DLD1 (cell line): ENCODE data around the gene SDCCAG8.

Experiments used
- in situ Hi-C: cut with HindIII; loops from 2 replicates; pipeline ENCODE4 v1.10.0; 2017; ENCODE audit warnings: low sequenced_read_pairs

SDCCAG8 gene

DNA sequence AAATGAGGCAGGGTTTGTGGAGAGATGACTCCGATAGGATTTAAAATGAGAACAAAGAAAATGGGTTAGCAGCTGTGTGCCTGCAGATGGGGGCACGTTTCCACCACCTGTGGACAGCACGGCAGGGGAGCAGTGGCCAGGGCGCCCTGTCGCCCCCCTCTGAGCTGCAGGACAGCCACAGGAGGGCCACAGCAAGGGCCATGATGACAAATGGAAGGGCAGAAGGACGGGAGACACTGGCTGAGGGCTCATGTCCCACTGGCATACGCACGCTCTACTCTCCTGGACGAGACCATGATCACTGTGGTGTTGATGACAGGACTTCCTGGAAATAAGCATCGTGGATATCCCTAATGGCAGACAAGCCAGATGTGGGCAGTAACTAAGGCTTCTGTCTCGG, 241.0 kb downstream of the SDCCAG8 start:
- in situ Hi-C loops, result no loop called here

DNA sequence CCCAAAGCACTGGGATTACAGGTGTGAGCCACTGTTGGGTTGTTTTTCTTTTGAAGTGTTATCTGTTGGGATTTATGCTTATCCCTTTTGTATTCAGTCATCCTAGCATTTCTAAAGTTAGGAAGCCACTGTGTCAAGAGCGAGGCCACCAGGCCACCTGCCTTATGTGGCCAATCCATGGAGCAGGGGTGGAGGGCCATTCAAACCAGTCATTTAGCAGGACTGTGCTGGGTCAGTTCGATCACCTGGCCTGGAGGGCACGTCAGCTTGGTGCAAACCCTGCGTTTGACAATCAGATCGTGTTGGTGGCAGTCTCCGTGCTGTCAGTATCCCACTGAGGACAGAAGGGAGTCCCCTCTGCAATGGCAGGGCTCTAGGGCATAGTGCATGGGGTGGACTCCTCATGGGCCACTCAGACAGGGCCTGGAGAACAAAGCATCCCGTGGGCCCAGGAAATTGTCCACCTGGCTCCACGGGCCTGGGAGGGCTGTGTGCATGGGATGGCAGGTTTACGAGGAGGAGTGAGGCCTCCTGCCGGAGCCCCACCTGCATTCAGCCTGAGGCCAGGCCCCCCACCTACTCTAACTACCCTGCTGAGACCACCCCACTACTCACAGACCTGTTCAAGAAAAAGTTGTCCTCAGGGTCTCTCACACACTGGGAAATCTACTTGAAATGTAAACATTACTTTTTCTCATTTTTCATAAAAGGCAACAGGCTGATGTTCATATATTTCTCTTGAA, 242.3 kb downstream of the SDCCAG8 start:
- in situ Hi-C loops, result no loop called here

DNA sequence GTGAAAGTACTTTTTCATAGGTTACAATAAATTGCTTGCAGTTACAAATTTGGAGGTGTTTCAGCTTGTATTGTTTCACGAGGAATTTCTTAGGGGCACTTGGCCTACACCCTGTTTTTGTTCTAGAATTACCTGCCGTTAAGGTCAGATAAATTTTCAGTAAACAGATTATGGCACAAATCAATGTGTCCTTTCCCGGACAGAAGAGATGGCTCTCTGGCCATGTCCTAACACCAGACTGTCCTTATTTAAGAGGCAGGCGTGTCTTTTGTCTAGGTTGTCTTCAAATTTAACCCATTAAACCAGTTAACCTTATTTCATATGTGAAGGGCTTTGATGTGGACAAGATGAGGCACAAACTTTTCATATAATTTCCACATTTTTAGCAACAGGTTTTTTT, 243.4 kb downstream of the SDCCAG8 start:
- in situ Hi-C loops, result no loop called here

DNA sequence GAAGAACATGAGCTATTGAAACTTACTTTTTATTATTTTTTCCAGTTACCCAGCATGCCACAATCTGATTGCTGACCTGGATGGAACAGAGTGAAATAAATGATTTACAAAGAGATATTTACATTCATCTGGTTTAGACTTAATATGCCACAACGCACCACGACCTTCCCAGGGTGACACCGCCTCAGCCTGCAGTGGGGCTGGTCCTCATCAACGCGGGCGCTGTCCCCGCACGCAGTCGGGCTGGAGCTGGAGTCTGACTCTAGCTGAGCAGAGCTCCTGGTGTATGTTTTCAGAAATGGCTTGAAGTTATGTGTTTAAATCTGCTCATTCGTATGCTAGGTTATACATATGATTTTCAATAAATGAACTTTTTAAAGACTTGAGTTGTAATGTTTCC, 243.9 kb downstream of the SDCCAG8 start:
- in situ Hi-C loops, result no loop called here

DNA sequence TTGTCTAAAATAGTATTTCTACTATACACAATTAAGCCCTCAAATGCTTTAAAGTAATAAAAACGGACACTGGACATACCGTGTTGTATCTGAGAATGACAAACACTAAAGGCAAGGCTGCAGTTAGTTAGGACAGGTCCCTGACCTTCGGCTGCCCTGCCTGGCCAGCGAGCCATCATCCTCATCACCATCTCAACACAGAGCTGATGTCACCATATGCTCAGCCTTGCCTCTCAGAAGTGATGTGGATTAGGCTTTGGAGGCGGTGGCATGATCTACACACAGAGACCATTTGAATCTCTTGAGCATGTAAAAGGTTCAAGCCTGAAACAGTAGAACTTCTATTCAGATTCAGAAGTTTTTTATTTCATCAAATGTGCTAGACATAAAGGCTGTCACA, 244.7 kb downstream of the SDCCAG8 start:
- in situ Hi-C loops, result no loop called here

DNA sequence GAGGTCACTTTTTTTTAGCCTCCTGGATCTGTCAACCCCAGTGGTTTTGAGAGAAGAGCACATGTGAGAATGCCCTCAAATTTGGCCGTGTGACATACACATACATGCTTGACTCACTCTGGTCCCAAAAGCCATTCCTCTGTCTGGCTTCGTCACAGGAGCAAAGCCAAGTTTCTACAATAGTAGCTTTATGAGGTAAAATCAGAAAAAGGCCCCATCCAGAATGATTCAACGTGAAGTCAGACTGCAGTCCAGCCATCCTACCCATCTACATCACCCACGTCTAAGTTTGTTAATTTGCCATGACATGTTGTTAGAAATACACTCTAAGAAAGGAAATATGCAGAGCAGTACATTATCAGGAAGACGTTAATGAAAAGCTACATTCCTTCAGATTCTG, 245.2 kb downstream of the SDCCAG8 start:
- in situ Hi-C loops, result no loop called here

DNA sequence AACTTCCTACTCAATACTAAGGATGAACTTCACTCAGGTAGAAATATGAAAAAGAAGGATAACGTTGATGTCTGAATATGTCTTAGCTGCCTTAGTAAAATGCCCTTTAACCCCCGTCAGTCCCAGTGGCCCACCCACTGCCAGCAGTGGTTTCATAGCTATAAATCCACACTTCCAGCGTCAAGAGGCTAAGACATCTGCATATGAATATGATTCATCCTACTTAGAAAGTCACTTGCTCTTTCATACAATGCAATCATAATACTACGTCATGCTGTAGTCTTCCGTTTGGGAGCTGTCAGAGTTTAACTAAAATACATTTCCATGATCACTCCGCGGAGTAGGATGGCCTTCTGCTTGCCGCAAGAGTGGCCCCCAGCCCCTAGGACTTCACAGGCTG, 247.3 kb downstream of the SDCCAG8 start:
- in situ Hi-C loops, result no loop called here

DNA sequence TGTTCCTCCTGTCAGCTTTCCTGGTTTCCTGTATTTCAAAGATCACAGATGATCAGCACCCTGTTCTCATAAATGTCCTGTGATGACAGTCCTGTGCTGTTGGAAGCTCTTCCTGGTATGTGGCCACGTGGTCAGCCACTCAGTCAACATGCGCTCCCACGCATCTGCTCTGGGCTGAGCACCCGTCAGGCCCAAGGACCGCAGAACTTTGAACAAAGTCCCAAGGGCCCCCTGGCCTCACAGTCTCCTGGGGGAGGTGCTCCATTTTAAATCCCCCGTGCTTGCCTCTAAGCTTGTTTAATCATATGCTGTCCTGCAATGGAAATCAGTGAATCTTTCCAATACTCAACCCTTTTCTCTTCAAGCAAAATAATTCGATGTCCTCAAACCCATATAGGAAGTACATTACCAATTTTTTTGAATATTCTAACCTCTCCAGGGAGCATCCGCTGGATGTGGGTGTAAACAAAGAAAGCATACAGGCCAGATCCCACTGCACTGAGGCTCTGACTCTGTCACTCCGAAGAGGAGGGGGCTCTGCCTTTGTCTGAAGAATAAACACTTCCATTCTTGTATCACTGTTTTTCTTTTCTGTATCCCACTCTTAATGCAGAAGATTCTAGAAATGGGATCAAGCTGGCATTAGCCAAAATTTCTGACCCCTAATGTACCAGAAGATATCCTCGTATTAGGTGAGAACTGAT, 250.3 kb downstream of the SDCCAG8 start:
- in situ Hi-C loops, result no loop called here

DNA sequence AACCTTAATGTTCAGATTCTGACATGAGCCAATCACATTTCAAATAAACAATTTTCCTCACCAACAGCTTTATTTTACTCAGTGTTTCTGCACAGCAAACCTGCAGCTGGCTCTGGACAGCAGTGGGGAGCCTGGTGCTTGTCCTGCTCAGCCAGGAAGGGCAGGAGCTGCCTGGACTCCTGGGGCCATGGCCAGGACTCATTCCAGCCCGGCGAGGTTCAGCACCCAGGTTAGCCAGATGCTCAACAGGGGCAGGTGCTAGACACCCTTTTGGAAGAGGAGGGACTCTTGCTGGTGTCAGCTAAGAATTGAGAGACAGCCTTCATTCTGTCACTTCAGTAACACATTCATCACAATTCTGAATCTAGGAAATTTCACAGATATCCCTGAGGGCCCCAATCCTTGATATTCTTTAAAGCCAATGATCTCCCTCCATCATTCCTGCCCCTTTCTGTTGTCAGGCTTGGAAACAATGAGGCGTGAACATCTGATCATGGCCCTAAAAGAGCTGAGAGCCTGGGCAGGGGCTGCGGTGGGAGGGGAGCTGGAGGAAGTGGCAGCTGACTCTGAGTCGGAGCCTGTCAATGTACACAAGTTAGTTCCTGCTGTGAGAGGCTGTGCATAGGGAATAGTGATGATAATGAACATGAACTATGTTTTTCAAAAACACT, 251.3 kb downstream of the SDCCAG8 start:
- in situ Hi-C loops, result no loop called here

DNA sequence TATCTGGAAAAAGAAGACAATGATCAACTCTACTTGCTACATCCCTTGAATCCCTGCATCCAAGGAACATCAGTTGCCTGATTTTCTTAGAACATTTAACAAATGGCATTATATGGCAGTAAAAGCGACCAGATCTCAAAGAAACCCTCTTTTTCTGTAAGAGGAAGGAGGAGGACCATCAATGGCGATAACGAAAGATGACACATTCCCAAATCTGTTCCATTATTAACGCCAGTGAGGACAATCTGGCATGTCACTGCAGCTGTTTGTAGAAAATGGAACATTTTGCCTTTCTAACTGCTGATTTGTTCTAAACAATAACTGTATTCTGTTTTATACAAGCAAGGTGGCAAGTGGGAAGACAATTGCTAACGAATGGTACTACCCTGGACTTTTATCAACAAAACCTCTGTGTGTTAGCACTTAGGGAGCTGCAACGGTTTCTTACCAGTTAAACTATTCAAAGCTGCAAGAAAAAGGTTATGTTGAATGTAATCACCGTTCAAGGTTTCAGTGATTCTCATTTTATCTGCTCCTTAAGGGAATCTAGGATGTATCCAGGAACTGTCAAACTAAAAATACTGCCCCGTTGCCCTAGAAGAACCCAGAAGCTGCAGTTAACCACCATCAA, 251.9 kb downstream of the SDCCAG8 start:
- in situ Hi-C loops, result no loop called here

DNA sequence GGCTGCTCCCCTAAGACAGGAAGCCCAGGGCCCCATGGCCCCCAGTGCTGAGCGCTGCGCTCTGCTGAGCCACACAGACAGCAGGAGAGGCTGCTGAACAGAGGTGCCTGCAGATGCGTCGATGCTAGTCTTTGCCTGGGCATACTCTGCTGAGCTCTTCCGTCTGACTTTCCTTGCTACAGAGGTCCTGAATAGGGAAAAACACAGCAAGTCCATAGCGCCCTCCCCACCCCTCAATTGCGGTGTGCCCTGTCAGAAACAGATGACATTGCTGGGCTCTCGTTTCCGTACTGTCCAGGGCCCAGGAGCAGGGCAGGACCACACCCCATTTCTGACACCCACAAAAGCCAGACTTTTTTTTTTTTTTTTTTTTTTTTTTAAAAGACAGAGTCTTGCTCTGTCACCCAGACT, 252.5 kb downstream of the SDCCAG8 start:
- in situ Hi-C loops, result no loop called here

DNA sequence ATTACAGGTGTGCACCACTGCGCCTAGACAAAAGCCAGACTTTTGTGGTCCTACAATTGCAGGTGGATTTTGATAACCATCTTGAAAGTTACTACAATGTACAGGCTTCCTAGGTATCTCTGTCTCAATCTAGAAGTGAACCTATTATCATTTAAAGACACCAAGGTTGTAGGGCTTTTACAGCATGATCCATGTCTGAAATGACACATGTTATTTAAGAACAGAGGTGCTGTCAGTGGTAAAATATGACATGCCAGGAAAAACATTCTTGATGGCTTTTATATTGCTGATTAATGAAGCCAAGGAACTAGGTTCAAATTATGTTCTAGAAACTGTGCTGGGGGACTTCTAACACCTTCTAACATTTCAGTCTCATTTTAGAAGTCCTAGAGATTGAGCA, 253.1 kb downstream of the SDCCAG8 start:
- in situ Hi-C loops, result no loop called here

DNA sequence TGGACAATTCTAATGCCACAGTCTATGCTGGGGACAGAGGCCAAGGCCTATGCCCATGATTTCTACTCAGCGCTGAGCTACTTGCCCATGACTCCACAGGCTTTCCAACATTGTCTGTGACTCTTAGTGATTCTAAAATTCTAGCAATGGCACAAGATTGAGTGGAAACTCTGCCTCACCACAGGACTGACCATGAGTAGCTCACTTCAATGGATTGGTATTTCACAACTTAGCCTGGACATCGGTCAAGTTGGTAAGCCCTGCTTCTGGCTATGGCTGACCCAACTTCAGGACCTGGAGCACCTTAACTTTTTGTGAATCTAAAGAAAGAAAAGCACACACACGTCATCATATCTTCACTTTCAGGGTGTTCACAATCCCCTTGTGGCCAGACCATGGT, 255.1 kb downstream of the SDCCAG8 start:
- in situ Hi-C loops, result no loop called here

DNA sequence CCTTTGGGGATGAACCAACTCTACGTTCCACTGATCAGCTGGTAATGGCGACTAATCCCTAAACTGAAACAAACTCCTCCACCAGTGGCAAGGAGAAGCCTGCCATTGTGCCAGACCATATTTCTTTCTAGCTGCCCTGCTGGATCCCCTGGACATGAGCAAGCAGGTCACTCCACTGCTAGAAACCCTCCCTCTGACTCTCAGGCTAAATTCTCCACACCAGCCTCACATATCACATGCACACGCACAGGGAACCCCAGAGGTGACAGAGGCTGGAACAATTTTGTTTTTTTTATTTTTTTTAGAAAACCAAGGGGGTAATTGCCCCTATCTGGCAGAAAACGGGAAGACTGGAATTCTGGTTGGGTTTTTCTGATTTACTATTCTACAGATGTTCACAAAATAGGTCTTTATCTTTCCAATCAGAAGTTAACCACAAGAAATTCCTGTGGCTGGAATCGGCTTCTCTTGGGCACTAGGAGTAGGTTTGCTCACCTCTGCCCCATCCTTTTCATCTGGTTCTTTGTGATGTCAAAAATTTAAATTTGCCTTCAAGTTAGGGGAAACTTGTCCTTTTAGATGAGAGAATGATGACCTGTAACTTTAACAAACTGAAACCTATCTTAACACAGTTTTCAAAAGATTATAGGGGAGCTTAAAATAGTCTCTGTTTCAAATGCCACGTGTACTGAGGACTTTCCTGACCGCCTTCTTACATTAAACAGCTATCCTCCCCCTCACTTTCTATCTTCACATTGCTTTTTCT, 258.1 kb downstream of the SDCCAG8 start:
- in situ Hi-C loops, result no loop called here

DNA sequence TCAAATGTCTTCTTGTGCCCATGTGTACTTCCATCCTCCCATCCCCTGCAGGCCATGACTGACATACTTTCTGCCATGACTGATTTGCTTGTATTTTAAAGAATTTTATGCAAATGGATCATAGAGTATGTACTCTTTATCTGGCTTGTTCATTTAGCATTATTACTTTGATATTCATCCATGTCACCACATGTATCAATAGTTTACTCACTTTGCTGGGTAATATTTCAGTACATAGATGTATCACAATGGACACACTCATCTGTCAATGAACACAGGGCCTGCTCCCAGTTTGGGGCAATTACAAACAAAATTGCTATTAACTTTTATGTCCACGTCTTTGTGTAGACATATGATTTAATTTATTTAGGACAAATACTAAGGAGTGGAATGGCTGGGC, 259.1 kb downstream of the SDCCAG8 start:
- in situ Hi-C loops, result no loop called here

DNA sequence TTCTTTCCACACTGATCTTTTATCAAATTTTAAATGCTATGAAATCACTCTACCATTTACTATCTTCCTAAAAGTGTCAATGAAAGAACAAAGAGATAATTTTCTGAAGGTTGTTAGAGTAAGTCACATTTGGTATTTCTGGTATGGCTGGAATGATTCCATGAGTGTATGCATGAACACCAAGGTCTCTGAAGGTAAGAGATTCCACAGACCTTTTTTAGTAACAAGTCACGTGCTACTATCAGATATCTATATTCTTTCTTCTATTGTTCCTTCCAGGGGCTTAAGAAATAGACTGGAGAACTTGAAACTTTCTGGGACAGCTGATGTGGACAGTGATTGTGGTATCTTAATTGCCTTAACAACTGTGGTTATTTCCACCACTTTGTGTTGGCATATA, 265.0 kb downstream of the SDCCAG8 start:
- in situ Hi-C loops, result no loop called here

DNA sequence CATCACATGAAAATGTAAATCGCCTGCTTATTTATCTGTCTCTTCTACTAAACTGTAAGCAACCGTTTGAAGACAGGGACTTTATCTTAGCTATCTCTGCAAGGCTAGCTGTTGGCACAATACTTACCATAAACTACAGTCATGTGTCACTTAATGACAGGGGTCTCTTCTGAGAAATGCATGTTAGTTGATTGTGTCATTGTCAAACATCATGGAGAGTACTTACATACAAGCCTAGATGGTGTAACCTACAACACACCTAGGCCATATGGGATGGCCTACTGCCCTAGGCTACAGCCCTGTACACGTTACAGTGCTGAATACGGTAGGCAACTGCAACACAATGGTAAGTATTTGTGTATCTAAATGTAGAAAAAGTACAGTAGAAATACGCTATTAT, 267.9 kb downstream of the SDCCAG8 start:
- in situ Hi-C loops, result no loop called here

DNA sequence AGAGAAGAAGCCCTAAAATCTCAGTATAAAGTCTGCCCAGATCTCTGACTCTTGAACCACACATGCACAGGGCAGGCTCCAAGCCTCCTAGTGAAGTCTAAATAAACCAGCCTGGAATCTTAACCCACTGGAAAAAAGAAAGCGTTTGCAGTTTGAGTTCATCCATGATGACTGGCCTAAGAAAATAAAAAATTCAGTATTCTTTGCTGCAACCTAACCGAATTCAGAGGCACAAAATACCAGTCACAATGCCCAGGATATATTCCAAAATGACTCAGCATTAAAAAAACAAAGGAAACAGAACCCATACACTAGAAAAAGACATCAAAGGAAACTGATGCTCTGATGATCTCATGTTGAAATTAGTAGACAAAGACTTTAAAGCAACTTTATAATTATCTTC, 269.2 kb downstream of the SDCCAG8 start:
- in situ Hi-C loops, result no loop called here

DNA sequence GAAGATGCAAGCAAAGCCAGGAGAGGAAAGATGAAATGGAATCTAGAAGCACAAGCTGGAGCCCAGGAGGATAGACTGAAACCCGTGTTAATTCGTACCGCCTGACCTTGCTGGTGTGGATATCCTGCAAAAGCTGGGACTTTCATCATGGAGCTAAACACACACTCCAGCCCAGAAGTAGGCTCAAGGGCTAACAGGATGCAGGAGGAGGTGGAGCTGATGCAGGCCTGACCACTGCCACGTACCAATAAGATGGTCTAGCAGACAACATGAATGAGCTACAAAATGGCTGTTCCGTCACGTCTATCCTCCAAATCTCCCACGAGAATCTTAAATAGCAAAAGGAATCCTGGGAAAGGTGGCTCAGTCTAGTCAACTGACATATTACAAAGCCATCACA, 270.3 kb downstream of the SDCCAG8 start:
- in situ Hi-C loops, result no loop called here

DNA sequence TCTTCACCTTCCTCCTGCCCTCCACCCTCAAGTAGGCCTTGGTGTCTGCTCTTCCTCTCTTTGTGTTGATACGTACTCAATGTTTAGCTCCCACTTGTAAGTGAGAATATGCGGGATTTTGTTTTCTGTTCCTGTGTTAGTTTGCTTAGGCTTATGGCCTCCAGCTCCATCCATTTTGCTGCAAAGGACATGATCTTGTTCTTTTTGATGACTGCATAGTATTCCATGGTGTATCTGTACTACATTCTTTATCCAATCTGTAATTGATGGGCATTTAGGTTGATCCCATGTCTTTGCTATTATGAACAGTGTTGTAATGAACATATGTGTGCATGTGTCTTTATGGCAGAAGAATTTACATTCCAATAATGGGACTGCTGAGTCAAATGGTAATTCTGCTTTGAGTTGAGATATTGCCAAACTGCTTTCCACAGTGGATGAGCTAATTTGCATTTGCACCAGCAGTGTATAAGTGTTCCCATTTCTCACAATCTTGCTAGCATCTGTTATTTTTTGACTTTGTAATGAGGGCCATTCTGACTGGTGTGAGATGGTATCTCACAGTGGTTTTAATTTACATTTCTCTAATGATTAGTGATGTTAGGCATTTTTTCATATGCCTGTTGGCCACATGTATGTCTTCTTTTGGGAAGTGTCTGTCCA, 272.7 kb downstream of the SDCCAG8 start:
- in situ Hi-C loops, result no loop called here
